Osteoblast (primary cell): Measurements from ENCODE around the gene ABCC2. TPM values are rescaled to one million over a fixed set of nuclear protein-coding genes. Genes with fewer than 3 reads are reported as not detected.

ENCODE experiments used
- DNase-seq: peaks from one replicate; pipeline ENCODE4 v3.0.0; 2011; ENCODE audit warnings: low spot score, mixed read lengths; ENCODE audit not compliant: insufficient read length; ENCODE audit errors: missing footprints
- H2AFZ ChIP-seq: 2 replicates; pipeline ENCODE4 v1.6.0; 2011; ENCODE audit warnings: mild to moderate bottlenecking, low read length
- H3K27ac ChIP-seq: 2 replicates; pipeline ENCODE4 v1.5.1; 2011; ENCODE audit warnings: mild to moderate bottlenecking, low read depth, low read length, moderate library complexity
- H3K27me3 ChIP-seq: 2 replicates; pipeline ENCODE4 v1.6.0; 2012; ENCODE audit warnings: mild to moderate bottlenecking, control low read depth, inconsistent platforms, low read length, moderate library complexity; ENCODE audit not compliant: insufficient read depth
- H3K36me3 ChIP-seq: 2 replicates; pipeline ENCODE4 v1.5.1; 2011; ENCODE audit warnings: mild to moderate bottlenecking, low read length, control low read depth, moderate library complexity; ENCODE audit not compliant: insufficient read depth
- H3K4me1 ChIP-seq: 2 replicates; pipeline ENCODE4 v1.5.1; 2011; ENCODE audit warnings: mild to moderate bottlenecking, low read length, control low read depth, moderate library complexity; ENCODE audit not compliant: insufficient read depth
- H3K4me2 ChIP-seq: 2 replicates; pipeline ENCODE4 v1.6.0; 2011; ENCODE audit warnings: mild to moderate bottlenecking, low read length; ENCODE audit not compliant: insufficient read depth
- H3K4me3 ChIP-seq: fragments of 200-600 bp; sonication (generic); 3 replicates; pipeline ENCODE4 v1.5.1; 2012; ENCODE audit warnings: mild to moderate bottlenecking, low read length, inconsistent platforms; ENCODE audit not compliant: insufficient read depth
- H3K79me2 ChIP-seq: 2 replicates; pipeline ENCODE4 v1.6.0; 2012; ENCODE audit warnings: mild to moderate bottlenecking, low read length, control low read depth, inconsistent platforms; ENCODE audit not compliant: insufficient read depth
- H3K9me3 ChIP-seq: 2 replicates; pipeline ENCODE4 v1.5.1; 2011; ENCODE audit warnings: low read depth, low read length, control low read depth
- H4K20me1 ChIP-seq: 2 replicates; pipeline ENCODE4 v1.6.0; 2012; ENCODE audit warnings: mild to moderate bottlenecking, low read length, control low read depth; ENCODE audit not compliant: insufficient read depth
- total RNA-seq: library from RNA; depleted of rRNA; stranded (reverse); fragments of >200 nt; gene quantifications from 2 replicates; pipeline ENCODE4 v1.2.3, GENCODE V29; 2012
- TF ChIP-seq, protein P1 (sequence below): IDR thresholded peaks from 2 replicates; pipeline ENCODE4 v1.5.1; 2011; ENCODE audit warnings: mild to moderate bottlenecking, low read depth, low read length, moderate library complexity; ENCODE audit errors: extremely low read depth

Gene ABCC2
- total RNA-seq, 1 donor, result 1.8 TPM

DNA sequence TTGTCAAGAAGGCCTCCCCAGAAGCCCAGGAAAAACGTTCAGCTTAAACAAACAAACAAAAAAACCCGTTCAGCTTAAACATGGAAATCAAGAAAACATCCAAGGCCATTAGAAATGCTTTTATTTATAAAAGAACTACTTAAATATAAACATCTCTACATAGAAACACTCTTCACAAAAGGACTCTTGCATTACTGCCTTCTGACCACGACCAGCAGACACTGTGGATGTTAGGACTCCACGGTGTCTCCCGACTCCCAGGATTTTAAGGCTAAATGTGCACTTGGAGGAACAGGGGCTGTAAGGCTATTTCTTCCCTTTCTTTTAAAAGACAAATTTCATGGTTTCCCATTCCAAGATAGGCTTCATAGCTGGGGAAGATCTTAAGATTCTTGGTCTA, 93.0 kb downstream of the ABCC2 start:
- no peak overlapping the region for H3K4me2 ChIP-seq
- H3K4me3 ChIP-seq, result no peak overlapping the region
- H3K27ac ChIP-seq, result no peak overlapping the region
- DNase-seq, result no peak
- no peaks in the 10 kb centered on the region for H3K27me3 ChIP-seq
- H3K9me3 ChIP-seq, result no peaks in the 10 kb centered on the region
- no peak overlapping the region for H2AFZ ChIP-seq
- H3K36me3 ChIP-seq, result peaks cover 61% of the 10 kb centered on the region
- H4K20me1 ChIP-seq, result no peaks in the 10 kb centered on the region
- TF ChIP-seq, protein P1, sequence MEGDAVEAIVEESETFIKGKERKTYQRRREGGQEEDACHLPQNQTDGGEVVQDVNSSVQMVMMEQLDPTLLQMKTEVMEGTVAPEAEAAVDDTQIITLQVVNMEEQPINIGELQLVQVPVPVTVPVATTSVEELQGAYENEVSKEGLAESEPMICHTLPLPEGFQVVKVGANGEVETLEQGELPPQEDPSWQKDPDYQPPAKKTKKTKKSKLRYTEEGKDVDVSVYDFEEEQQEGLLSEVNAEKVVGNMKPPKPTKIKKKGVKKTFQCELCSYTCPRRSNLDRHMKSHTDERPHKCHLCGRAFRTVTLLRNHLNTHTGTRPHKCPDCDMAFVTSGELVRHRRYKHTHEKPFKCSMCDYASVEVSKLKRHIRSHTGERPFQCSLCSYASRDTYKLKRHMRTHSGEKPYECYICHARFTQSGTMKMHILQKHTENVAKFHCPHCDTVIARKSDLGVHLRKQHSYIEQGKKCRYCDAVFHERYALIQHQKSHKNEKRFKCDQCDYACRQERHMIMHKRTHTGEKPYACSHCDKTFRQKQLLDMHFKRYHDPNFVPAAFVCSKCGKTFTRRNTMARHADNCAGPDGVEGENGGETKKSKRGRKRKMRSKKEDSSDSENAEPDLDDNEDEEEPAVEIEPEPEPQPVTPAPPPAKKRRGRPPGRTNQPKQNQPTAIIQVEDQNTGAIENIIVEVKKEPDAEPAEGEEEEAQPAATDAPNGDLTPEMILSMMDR, result no peak
- H3K4me1 ChIP-seq, result no peaks in the 10 kb centered on the region
- no peaks in the 10 kb centered on the region for H3K79me2 ChIP-seq

DNA sequence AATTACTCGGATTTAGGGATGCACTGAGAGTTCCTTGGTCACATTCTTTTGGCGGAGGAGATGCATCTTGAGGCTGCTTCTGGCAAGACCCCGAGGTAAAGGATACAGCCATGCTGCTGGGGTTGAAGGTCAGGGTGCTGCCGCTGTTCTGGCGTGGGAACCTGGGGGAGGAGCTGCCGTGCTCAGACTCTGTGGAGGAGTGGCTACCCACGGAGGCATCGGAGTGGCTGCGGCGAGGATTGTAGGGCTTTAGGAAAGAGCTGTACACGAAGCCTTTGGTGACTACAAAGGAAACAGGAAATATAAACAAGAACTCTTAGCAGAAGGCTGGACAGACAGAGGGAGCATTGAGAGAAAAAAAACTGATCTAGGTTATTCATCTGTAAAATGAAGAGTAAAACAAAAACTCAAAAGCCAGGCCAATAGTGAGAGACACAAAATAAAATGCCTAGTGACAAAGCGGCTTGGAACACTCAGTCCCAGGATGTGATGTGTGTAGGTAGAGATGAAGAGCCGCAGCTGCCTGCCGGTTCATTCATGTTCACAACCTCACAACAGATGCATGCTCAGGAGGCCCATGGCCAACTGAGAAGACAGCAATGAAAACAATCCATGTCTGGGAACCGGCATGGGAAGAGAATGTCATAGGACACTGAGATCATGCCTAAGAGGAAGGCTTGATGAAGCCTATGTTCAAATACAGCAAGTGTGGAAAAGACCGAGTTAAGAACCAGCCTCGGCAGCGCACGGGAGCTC, 97.8 kb downstream of the ABCC2 start:
- DNase-seq, result peak; percentile 29
- H3K27ac ChIP-seq, result no peak overlapping the region
- H3K27me3 ChIP-seq, result no peaks in the 10 kb centered on the region

GRCh38 chr10:99881371-99881770, 98.9 kb downstream of the ABCC2 start:
- no peak overlapping the region for H2AFZ ChIP-seq
- H3K4me3 ChIP-seq, result no peak overlapping the region
- no peaks in the 10 kb centered on the region for H3K4me1 ChIP-seq
- DNase-seq, result no peak
- no peaks in the 10 kb centered on the region for H3K9me3 ChIP-seq
- peaks cover 95% of the 10 kb centered on the region for H3K36me3 ChIP-seq
- no peaks in the 10 kb centered on the region for H4K20me1 ChIP-seq
- no peak overlapping the region for H3K27ac ChIP-seq
- H3K27me3 ChIP-seq, result no peaks in the 10 kb centered on the region
- TF ChIP-seq, protein P1, result no peak
- peaks cover 2% of the 10 kb centered on the region for H3K79me2 ChIP-seq
- H3K4me2 ChIP-seq, result no peak overlapping the region

More for the DNA sequence above, 97.8 kb downstream of the ABCC2 start:
- H3K36me3 ChIP-seq, result peaks cover 95% of the 10 kb centered on the region
- H3K4me2 ChIP-seq, result no peak overlapping the region
- TF ChIP-seq, protein P1, result no peak
- no peaks in the 10 kb centered on the region for H3K4me1 ChIP-seq
- H3K79me2 ChIP-seq, result no peaks in the 10 kb centered on the region
- H4K20me1 ChIP-seq, result no peaks in the 10 kb centered on the region
- no peak overlapping the region for H3K4me3 ChIP-seq
- no peaks in the 10 kb centered on the region for H3K9me3 ChIP-seq
- no peak overlapping the region for H2AFZ ChIP-seq

GRCh38 chr10:99883523-99883922, 101.1 kb downstream of the ABCC2 start:
- H3K79me2 ChIP-seq, result peaks cover 2% of the 10 kb centered on the region
- no peak overlapping the region for H2AFZ ChIP-seq
- no peaks in the 10 kb centered on the region for H4K20me1 ChIP-seq
- no peak overlapping the region for H3K4me3 ChIP-seq
- no peak overlapping the region for H3K4me2 ChIP-seq
- H3K9me3 ChIP-seq, result no peaks in the 10 kb centered on the region
- no peaks in the 10 kb centered on the region for H3K27me3 ChIP-seq
- H3K27ac ChIP-seq, result no peak overlapping the region
- TF ChIP-seq, protein P1, result no peak
- peaks cover 87% of the 10 kb centered on the region for H3K36me3 ChIP-seq
- H3K4me1 ChIP-seq, result peaks cover 3% of the 10 kb centered on the region
- no peak for DNase-seq
